Loucy (cell line): ENCODE results near the gene CRAT.

Source experiments
- EZH2phosphoT487 ChIP-seq: fragments of 200-600 bp; IDR thresholded peaks from 2 replicates; pipeline ENCODE4 v1.6.1; 2018; ENCODE audit warnings: antibody characterized with exemption, mild to moderate bottlenecking, moderate library complexity, borderline replicate concordance
- TF ChIP-seq, protein P1 (sequence below): fragments of 200-600 bp; sonication (generic); conservative IDR thresholded peaks from 2 replicates; pipeline ENCODE4 v1.5.1; 2014; ENCODE audit warnings: mild to moderate bottlenecking, antibody characterized with exemption, low read length

- no peak for TF ChIP-seq EZH2phosphoT487
- TF ChIP-seq, protein P1, sequence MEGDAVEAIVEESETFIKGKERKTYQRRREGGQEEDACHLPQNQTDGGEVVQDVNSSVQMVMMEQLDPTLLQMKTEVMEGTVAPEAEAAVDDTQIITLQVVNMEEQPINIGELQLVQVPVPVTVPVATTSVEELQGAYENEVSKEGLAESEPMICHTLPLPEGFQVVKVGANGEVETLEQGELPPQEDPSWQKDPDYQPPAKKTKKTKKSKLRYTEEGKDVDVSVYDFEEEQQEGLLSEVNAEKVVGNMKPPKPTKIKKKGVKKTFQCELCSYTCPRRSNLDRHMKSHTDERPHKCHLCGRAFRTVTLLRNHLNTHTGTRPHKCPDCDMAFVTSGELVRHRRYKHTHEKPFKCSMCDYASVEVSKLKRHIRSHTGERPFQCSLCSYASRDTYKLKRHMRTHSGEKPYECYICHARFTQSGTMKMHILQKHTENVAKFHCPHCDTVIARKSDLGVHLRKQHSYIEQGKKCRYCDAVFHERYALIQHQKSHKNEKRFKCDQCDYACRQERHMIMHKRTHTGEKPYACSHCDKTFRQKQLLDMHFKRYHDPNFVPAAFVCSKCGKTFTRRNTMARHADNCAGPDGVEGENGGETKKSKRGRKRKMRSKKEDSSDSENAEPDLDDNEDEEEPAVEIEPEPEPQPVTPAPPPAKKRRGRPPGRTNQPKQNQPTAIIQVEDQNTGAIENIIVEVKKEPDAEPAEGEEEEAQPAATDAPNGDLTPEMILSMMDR = no peak
Observed at GRCh38 chr9:129109537-129109903, 1.1 kb downstream of the CRAT start.
